Aorta (tissue), 5 donors: ENCODE measurements around the gene PLXNA2. TPM values are rescaled to one million over a fixed set of nuclear protein-coding genes. Genes with fewer than 3 reads are reported as not detected.

Experiments used
- ATAC-seq: fragments of 200-7000 bp; cut with Tn5 transposase; one replicate; pipeline ENCODE4 v1.9.1; 2022; ENCODE audit warnings: moderate library complexity; ENCODE audit not compliant: low FRiP score
- DNase-seq, 2 donors: peaks; one replicate each; pipeline ENCODE4 v3.0.0-alpha.2; 2020
- H3K27ac ChIP-seq, 2 donors: one replicate each; pipeline ENCODE4 v1.5.1; 2013; ENCODE audit warnings: low read length in 2 of 2, mild to moderate bottlenecking in 2 of 2, moderate library complexity in 2 of 2, control low read depth in 1 of 2, inconsistent platforms in 1 of 2, low read depth in 1 of 2
- H3K27me3 ChIP-seq, 2 donors: one replicate each; pipeline ENCODE4 v1.6.1; 2013; ENCODE audit warnings: control low read depth in 1 of 2, low read length in 1 of 2, mild to moderate bottlenecking in 1 of 2, moderate library complexity in 1 of 2; ENCODE audit not compliant: insufficient read depth in 2 of 2, control insufficient read depth in 1 of 2
- H3K36me3 ChIP-seq, 2 donors: one replicate each; pipeline ENCODE4 v1.6.1; 2013; ENCODE audit warnings: control low read depth in 1 of 2, low read length in 1 of 2, mild to moderate bottlenecking in 1 of 2; ENCODE audit not compliant: insufficient read depth in 2 of 2, control insufficient read depth in 1 of 2
- H3K4me1 ChIP-seq, 2 donors: one replicate each; pipeline ENCODE4 v1.6.1; 2013; ENCODE audit warnings: low read length in 2 of 2, control low read depth in 1 of 2, mild to moderate bottlenecking in 1 of 2, moderate library complexity in 1 of 2; ENCODE audit not compliant: insufficient read depth in 2 of 2, control insufficient read depth in 1 of 2
- H3K4me3 ChIP-seq, 2 donors: one replicate each; pipeline ENCODE4 v1.5.1; 2013; ENCODE audit warnings: low read length in 2 of 2, control low read depth in 1 of 2, mild to moderate bottlenecking in 1 of 2
- H3K9me3 ChIP-seq: one replicate; pipeline ENCODE4 v1.6.1; 2013; ENCODE audit warnings: mild to moderate bottlenecking, low read length; ENCODE audit not compliant: control insufficient read depth
- WGBS, 2 donors: extraction: QIAGEN DNeasy Blood & Tissue Kit; methylation state at CpG; one replicate each; pipeline ENCODE4 v1.1.7; 2013; 5-methylcytosine and 5-hydroxymethylcytosine counted together
- intact Hi-C, 2 donors: fragments of 100-400 bp; cut with DNase I; formaldehyde crosslinking; loops; one replicate each; pipeline versions ENCODE4 v1.14.2 to v1.15.0; 2022
- polyA plus RNA-seq, 2 donors: library from polyadenylated mRNA; stranded (reverse); fragments of 200-250 nt; gene quantifications; one replicate each; pipeline ENCODE4 v1.2.3, GENCODE V29; 2013
- total RNA-seq, 2 donors: library from RNA; stranded (reverse); fragmentation: NEBNext Ultra II Directional; extraction: Animal tissue kit (Norgen Biotek cat#: 25700); gene quantifications; one replicate each; pipeline ENCODE4 v1.2.1, GENCODE V29; 2021
- donor health status: healthy with polysubstance abuse.
- donor health status: Bipolar disorder and iron deficiency.
- donor health status: DM: no; HTN: no; CAD: no.
- donor health status: DM: no; HTN: no; CAD: no.
- donor health status: DM: yes; HTN: yes; CAD: no.

The PLXNA2 gene
- total and polyA plus RNA-seq, 4 donors, result 2.9 to 37.3 (median 30.0) TPM

- intact Hi-C loops, result no loop called here
Measured at GRCh38 chr1:208051651-208052050, 192.5 kb downstream of the PLXNA2 start.

GRCh38 chr1:208048904-208049303 lies 195.3 kb downstream of the PLXNA2 start:
- DNase-seq, result peak in 1 of 2 donors; percentile 73
- H3K9me3 ChIP-seq, result no peaks in the 10 kb centered on the region
- H3K4me3 ChIP-seq, result no peak overlapping the region
- no peaks in the 10 kb centered on the region for H3K27me3 ChIP-seq
- H3K4me1 ChIP-seq, result peaks cover 0 to 3% of the 10 kb centered on the region in 2 donors
- peaks cover 5 to 10% of the 10 kb centered on the region in 2 donors for H3K36me3 ChIP-seq
- 87 to 89% methylated on average over 4 of the region's 4 CpGs for WGBS, 2 donors
- no peak for ATAC-seq
- peak overlapping the region in 1 of 2 donors; percentile 90 for H3K27ac ChIP-seq
- intact Hi-C loops, result no loop called here

More at GRCh38 chr1:208051651-208052050, 192.5 kb downstream of the PLXNA2 start:
- Histone ChIP-seq H3K27me3 (no peaks in the 10 kb centered on the region), H3K27ac (no peak overlapping the region), H3K4me1 (peaks cover 0 to 3% of the 10 kb centered on the region in 2 donors), H3K4me3 (no peak overlapping the region), H3K9me3 (no peaks in the 10 kb centered on the region), H3K36me3 (peaks cover 5 to 9% of the 10 kb centered on the region in 2 donors)
- WGBS, 2 donors, result 93 to 96% methylated on average over 3 of the region's 3 CpGs
- DNase-seq (no peak), ATAC-seq (no peak)

- no peak overlapping the region for H3K4me3 ChIP-seq
- DNase-seq, result peak; percentile 80 to 88
- peak overlapping the region; percentile 8 to 90 for H3K27ac ChIP-seq
- peaks cover 1 to 8% of the 10 kb centered on the region in 2 donors for H3K36me3 ChIP-seq
- H3K4me1 ChIP-seq, result peaks cover 0 to 3% of the 10 kb centered on the region in 2 donors
- no peaks in the 10 kb centered on the region for H3K9me3 ChIP-seq
- intact Hi-C loops, result loop anchor here in 1 of 2 donors (2.0 kb wide), 2 partner anchors 17 to 45 kb away; no protein-coding TSS in a partner anchor
- H3K27me3 ChIP-seq, result no peaks in the 10 kb centered on the region
- ATAC-seq, result peak; percentile 86
- 2 to 5% methylated on average over 6 of the region's 6 CpGs for WGBS, 2 donors
Measured at GRCh38 chr1:208047975-208048374, 196.2 kb downstream of the PLXNA2 start.

GRCh38 chr1:208047476-208047934 lies 196.7 kb downstream of the PLXNA2 start:
- Histone ChIP-seq H3K27me3 (no peaks in the 10 kb centered on the region), H3K27ac (peak overlapping the region; percentile 49 to 90), H3K4me1 (peaks cover 0 to 3% of the 10 kb centered on the region in 2 donors), H3K36me3 (peaks cover 0 to 8% of the 10 kb centered on the region in 2 donors), H3K4me3 (no peak overlapping the region), H3K9me3 (no peaks in the 10 kb centered on the region)
- peak; percentile 80 to 83 for DNase-seq
- ATAC-seq, result peak; percentile 92
- WGBS, 2 donors, result 3 to 5% methylated on average over 6 of the region's 6 CpGs
- intact Hi-C loops, result loop anchor here in 1 of 2 donors (2.0 kb wide), 2 partner anchors 17 to 45 kb away; no protein-coding TSS in a partner anchor

DNA sequence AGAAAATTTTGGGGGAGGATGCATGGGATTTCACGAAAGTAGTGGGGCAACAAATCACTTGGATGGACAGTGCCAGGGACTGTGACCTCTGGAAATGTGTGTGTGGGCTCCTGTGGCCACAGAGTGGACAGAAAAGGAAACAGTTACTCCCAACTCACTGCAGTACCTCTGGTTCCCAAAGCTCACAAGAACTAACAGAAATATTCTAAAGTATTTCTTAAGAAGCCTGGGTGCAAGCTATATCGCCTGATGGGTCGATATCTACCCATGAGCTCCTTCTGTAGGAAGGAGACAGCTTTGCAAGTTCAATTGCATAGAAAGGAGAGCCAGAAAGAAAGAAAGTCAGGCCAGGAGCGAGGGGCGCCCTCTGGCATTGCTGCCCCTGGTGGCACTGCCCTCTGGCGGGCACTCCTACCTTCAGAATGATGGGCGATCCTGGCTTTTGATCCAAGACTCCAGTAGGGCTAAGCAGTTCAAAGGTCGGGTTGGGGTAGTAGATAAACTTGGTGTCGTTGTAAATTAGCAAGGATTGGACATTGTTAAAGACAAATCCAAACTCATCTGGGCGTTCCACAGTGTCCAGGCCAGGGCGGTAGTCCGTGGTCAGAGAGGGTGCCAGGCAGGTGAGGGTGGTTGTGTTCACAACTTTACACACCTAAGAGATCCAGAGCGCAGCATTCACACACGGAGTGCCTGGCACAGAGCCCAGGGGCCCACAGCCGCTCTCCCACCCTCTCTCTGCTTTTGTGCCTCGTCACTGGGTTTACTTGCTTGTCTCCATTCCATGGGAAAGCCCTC lies 198.5 kb downstream of the PLXNA2 start:
- no peak for ATAC-seq
- H3K36me3 ChIP-seq, result peaks cover 0 to 3% of the 10 kb centered on the region in 2 donors

DNA sequence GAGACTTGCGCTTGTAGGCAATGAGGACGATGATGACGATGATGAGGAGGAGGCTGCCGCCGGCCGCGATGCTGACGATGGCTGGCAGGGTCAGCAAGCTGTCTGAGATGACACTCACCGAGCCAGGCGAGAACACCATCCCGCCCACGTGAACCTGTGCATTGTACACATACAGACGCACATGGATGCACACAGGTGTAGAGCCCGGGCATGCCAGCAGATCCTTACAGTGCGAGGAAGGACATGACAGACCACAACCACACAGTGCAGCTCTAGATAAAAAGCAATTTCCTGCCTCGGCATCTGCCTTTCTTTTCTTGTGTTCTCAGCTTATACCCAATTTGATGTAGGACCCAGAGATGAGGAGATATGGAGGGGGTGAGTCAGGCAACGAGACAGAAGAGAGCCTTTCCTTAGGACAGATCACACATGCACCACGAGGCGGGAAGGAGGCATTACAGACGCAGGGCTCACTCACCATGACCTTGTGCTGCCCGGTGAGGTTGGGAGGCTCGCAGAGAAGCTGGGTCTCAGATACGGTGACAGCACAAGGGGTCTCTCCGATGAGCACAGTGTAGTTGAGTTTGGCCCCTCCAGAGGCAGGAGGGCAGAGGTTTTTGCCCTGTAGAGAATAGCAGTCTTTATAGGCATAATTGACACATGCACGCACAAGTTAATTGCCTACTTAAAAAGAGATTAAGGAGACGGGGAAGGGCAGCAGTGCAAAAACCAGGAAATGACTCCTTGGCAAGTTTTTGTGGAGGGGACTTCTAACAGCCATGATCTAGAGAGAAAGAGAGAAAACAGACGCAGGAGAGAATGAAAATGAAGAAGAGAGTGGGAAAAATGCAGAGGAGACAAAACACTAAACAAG lies 199.4 kb downstream of the PLXNA2 start:
- no peaks in the 10 kb centered on the region for H3K27me3 ChIP-seq
- peaks cover 0 to 3% of the 10 kb centered on the region in 2 donors for H3K4me1 ChIP-seq
- DNase-seq (peak in 1 of 2 donors; percentile 66), ATAC-seq (no peak)
- H3K4me3 ChIP-seq, result no peak overlapping the region
- peaks cover 0 to 4% of the 10 kb centered on the region in 2 donors for H3K36me3 ChIP-seq
- intact Hi-C loops, result no loop called here
- WGBS, 2 donors, result 90 to 92% methylated on average over 27 of the region's 27 CpGs
- no peaks in the 10 kb centered on the region for H3K9me3 ChIP-seq
- no peak overlapping the region for H3K27ac ChIP-seq

More for the DNA sequence above, 198.5 kb downstream of the PLXNA2 start:
- Histone ChIP-seq H3K27me3 (no peaks in the 10 kb centered on the region), H3K9me3 (no peaks in the 10 kb centered on the region), H3K4me3 (no peak overlapping the region), H3K4me1 (peaks cover 0 to 3% of the 10 kb centered on the region in 2 donors), H3K27ac (peak overlapping the region in 1 of 2 donors; percentile 58)
- DNase-seq, result peak in 1 of 2 donors; percentile 12
- intact Hi-C loops, result loop anchor here in 1 of 2 donors (2.0 kb wide), 2 partner anchors 15 to 47 kb away; no protein-coding TSS in a partner anchor
- 65 to 71% methylated on average over 16 of the region's 16 CpGs for WGBS, 2 donors

- intact Hi-C loops, result no loop called here
- H3K4me1 ChIP-seq, result peaks cover 0 to 3% of the 10 kb centered on the region in 2 donors
- H3K9me3 ChIP-seq, result no peaks in the 10 kb centered on the region
- H3K27me3 ChIP-seq, result no peaks in the 10 kb centered on the region
- no peak overlapping the region for H3K4me3 ChIP-seq
- WGBS, 2 donors, result 28 to 49% methylated on average over 10 of the region's 10 CpGs
- peaks cover 0 to 9% of the 10 kb centered on the region in 2 donors for H3K36me3 ChIP-seq
- no peak for DNase-seq
- H3K27ac ChIP-seq, result no peak overlapping the region
- ATAC-seq, result no peak
Measured at GRCh38 chr1:208043691-208044181, 200.4 kb downstream of the PLXNA2 start.

DNA sequence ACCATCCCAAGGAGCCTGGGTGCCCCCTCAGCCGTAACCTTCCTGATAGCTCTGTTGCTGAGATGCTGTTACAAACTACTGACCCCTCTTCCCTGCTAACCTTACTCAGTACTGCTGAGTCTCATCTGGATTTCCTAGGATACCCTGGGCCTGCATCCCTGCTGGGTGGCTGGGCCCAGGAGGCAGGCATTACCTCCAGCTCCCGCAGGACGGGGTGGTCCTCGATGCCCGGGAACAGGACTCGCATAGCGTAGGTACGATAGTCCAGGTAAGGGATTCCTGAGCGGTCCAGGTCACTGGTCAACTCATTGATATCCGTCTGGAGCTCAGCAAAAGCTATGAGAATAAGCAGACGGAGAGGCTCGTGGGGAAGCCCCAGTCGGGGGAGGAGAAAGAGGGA lies 201.3 kb downstream of the PLXNA2 start:
- no peak overlapping the region for H3K4me3 ChIP-seq
- ATAC-seq (no peak), DNase-seq (no peak)
- H3K4me1 ChIP-seq, result peaks cover 0 to 3% of the 10 kb centered on the region in 2 donors
- H3K36me3 ChIP-seq, result peaks cover 4 to 12% of the 10 kb centered on the region in 2 donors
- 92 to 97% methylated on average over 13 of the region's 13 CpGs for WGBS, 2 donors
- intact Hi-C loops, result no loop called here
- no peaks in the 10 kb centered on the region for H3K9me3 ChIP-seq
- H3K27me3 ChIP-seq, result no peaks in the 10 kb centered on the region
- no peak overlapping the region for H3K27ac ChIP-seq
